IPS DF 6.9 (cell line): ENCODE measurements around the gene PSORS1C1.
"Not testable (repeated sequence)": the region's sequence is repeated elsewhere in the genome, so short reads cannot be mapped to it uniquely, and the experiment has no call there.

Experiments
- DNase-seq: peaks from one replicate; pipeline ENCODE4 v3.0.0-alpha.2; 2013; ENCODE audit warnings: low read depth, low spot score
- H3K27ac ChIP-seq: one replicate; pipeline ENCODE4 v1.5.1; 2013; ENCODE audit warnings: low read length, control low read depth
- H3K27me3 ChIP-seq: 2 replicates; pipeline ENCODE4 v1.6.1; 2013; ENCODE audit warnings: mild to moderate bottlenecking, low read length; ENCODE audit not compliant: control insufficient read depth, insufficient read depth
- H3K36me3 ChIP-seq: 2 replicates; pipeline ENCODE4 v1.6.1; 2013; ENCODE audit warnings: low read length; ENCODE audit not compliant: control insufficient read depth, insufficient read depth
- H3K4me1 ChIP-seq: 2 replicates; pipeline ENCODE4 v1.6.1; 2013; ENCODE audit warnings: low read length; ENCODE audit not compliant: control insufficient read depth, insufficient read depth
- H3K4me3 ChIP-seq: 2 replicates; pipeline ENCODE4 v1.5.1; 2013; ENCODE audit warnings: mild to moderate bottlenecking, low read length
- H3K9me3 ChIP-seq: 2 replicates; pipeline ENCODE4 v1.6.1; 2013; ENCODE audit warnings: low read length, inconsistent platforms; ENCODE audit not compliant: control insufficient read depth, insufficient read depth
- WGBS: extraction: QIAGEN DNeasy Blood & Tissue Kit; methylation state at CpG from one replicate; pipeline ENCODE4 v1.1.7; 2013; ENCODE audit warnings: mixed read lengths, missing lambda C conversion rate; ENCODE audit not compliant: insufficient read length, insufficient coverage; 5-methylcytosine and 5-hydroxymethylcytosine counted together

Gene PSORS1C1

GRCh38 chr6:31175971-31176370 lies 61.4 kb downstream of the PSORS1C1 start:
- Histone ChIP-seq H3K27ac (no peak overlapping the region), H3K9me3 (no peaks in the 10 kb centered on the region), H3K36me3 (no peaks in the 10 kb centered on the region), H3K4me3 (no peak overlapping the region), H3K27me3 (no peaks in the 10 kb centered on the region), H3K4me1 (peaks cover 9% of the 10 kb centered on the region)
- no CpG with 5 or more reads among the region's 3 CpGs for WGBS
- no peak for DNase-seq

GRCh38 chr6:31178143-31179041 lies 63.8 kb downstream of the PSORS1C1 start:
- Histone ChIP-seq H3K4me3 (no peak overlapping the region), H3K9me3 (no peaks in the 10 kb centered on the region), H3K27ac (no peak overlapping the region), H3K4me1 (peaks cover 6% of the 10 kb centered on the region), H3K36me3 (no peaks in the 10 kb centered on the region), H3K27me3 (no peaks in the 10 kb centered on the region)
- no peak for DNase-seq
- no CpG with 5 or more reads among the region's 8 CpGs for WGBS

GRCh38 chr6:31179042-31179386 lies 64.4 kb downstream of the PSORS1C1 start:
- Histone ChIP-seq H3K27ac (no peak overlapping the region), H3K9me3 (no peaks in the 10 kb centered on the region), H3K36me3 (no peaks in the 10 kb centered on the region), H3K4me3 (no peak overlapping the region), H3K27me3 (no peaks in the 10 kb centered on the region), H3K4me1 (peaks cover 4% of the 10 kb centered on the region; the same call in 1 of the 2 replicates)
- DNase-seq: no peak
- 100% methylated on average over 1 of the region's 4 CpGs for WGBS

GRCh38 chr6:31179896-31180295 lies 65.3 kb downstream of the PSORS1C1 start:
- H3K9me3 ChIP-seq: no peaks in the 10 kb centered on the region
- H3K36me3 ChIP-seq: no peaks in the 10 kb centered on the region
- no peak overlapping the region for H3K4me3 ChIP-seq
- no peak overlapping the region for H3K27ac ChIP-seq
- DNase-seq: no peak
- peaks cover 4% of the 10 kb centered on the region; the same call in 1 of the 2 replicates for H3K4me1 ChIP-seq
- no CpG with 5 or more reads among the region's 8 CpGs for WGBS
- H3K27me3 ChIP-seq: no peaks in the 10 kb centered on the region

- H3K4me3 ChIP-seq: no peak overlapping the region
- no peaks in the 10 kb centered on the region for H3K27me3 ChIP-seq
- H3K27ac ChIP-seq: no peak overlapping the region
- no peak for DNase-seq
- WGBS: no CpG with 5 or more reads among the region's 26 CpGs
- no peaks in the 10 kb centered on the region for H3K9me3 ChIP-seq
- peaks cover 4% of the 10 kb centered on the region; the same call in 1 of the 2 replicates for H3K4me1 ChIP-seq
- no peaks in the 10 kb centered on the region for H3K36me3 ChIP-seq
Observed at GRCh38 chr6:31180500-31180899, 65.9 kb downstream of the PSORS1C1 start.

- not testable (repeated sequence) for H3K27me3 ChIP-seq, H3K27ac ChIP-seq, H3K9me3 ChIP-seq, DNase-seq, H3K4me3 ChIP-seq, H3K36me3 ChIP-seq, H3K4me1 ChIP-seq
- no CpG with 5 or more reads among the region's 2 CpGs for WGBS
Observed at GRCh38 chr6:31183287-31183686, 68.7 kb downstream of the PSORS1C1 start.

GRCh38 chr6:31183859-31184258 lies 69.3 kb downstream of the PSORS1C1 start:
- WGBS: no CpG with 5 or more reads among the region's 6 CpGs
- not testable (repeated sequence) for H3K36me3 ChIP-seq, H3K27ac ChIP-seq, H3K4me3 ChIP-seq, DNase-seq, H3K4me1 ChIP-seq, H3K9me3 ChIP-seq, H3K27me3 ChIP-seq

- H3K4me3 ChIP-seq, H3K4me1 ChIP-seq, DNase-seq, H3K9me3 ChIP-seq, H3K27ac ChIP-seq, H3K36me3 ChIP-seq, H3K27me3 ChIP-seq: not testable (repeated sequence)
- no CpG with 5 or more reads among the region's 4 CpGs for WGBS
Observed at GRCh38 chr6:31185695-31186051, 71.1 kb downstream of the PSORS1C1 start.

GRCh38 chr6:31186052-31186734 lies 71.6 kb downstream of the PSORS1C1 start:
- no CpG with 5 or more reads among the region's 24 CpGs for WGBS
- H3K4me1 ChIP-seq: 0 out of 2 replicates have a peak, but pooled peaks cover 2% of the 10 kb centered on the region
- no peaks in the 10 kb centered on the region for H3K9me3 ChIP-seq
- no peaks in the 10 kb centered on the region for H3K27me3 ChIP-seq
- H3K36me3 ChIP-seq: no peaks in the 10 kb centered on the region
- DNase-seq: no peak
- no peak overlapping the region for H3K27ac ChIP-seq
- H3K4me3 ChIP-seq: no peak overlapping the region

GRCh38 chr6:31187780-31188194 lies 73.2 kb downstream of the PSORS1C1 start:
- no peak overlapping the region for H3K27ac ChIP-seq
- DNase-seq: no peak
- 0 out of 2 replicates have a peak, but pooled peaks cover 2% of the 10 kb centered on the region for H3K4me1 ChIP-seq
- H3K4me3 ChIP-seq: no peak overlapping the region
- no peaks in the 10 kb centered on the region for H3K27me3 ChIP-seq
- WGBS: no CpG with 5 or more reads among the region's 5 CpGs
- H3K36me3 ChIP-seq: no peaks in the 10 kb centered on the region
- H3K9me3 ChIP-seq: no peaks in the 10 kb centered on the region
